Testis (tissue), 3 donors: ENCODE results near the gene SPATA2L. TPM values are rescaled to one million over a fixed set of nuclear protein-coding genes. Genes with fewer than 3 reads are reported as not detected.
A peak's percentile ranks its signal among the peaks of the same experiment; 100 is the strongest.

Source experiments
- DNase-seq: peaks from one replicate; pipeline ENCODE4 v3.0.0-alpha.2; 2019
- H3K27ac ChIP-seq, 2 donors: fragments of 200-600 bp; sonication (generic); one replicate each; pipeline ENCODE4 v1.5.1; 2019
- H3K27me3 ChIP-seq: fragments of 200-600 bp; sonication (generic); one replicate; pipeline ENCODE4 v1.5.1; 2019
- H3K36me3 ChIP-seq: fragments of 200-600 bp; sonication (generic); one replicate; pipeline ENCODE4 v1.5.1; 2017; ENCODE audit warnings: low read depth; ENCODE audit errors: missing control alignments
- H3K4me1 ChIP-seq: fragments of 200-600 bp; sonication (generic); one replicate; pipeline ENCODE4 v1.5.1; 2019
- H3K4me3 ChIP-seq, 2 donors: fragments of 200-600 bp; sonication (generic); one replicate each; pipeline ENCODE4 v1.5.1; 2017 to 2019
- H3K9me3 ChIP-seq: fragments of 200-600 bp; sonication (generic); one replicate; pipeline ENCODE4 v1.5.1; 2017
- POLR2A ChIP-seq: fragments of 450-650 bp; IDR thresholded peaks from one replicate; pipeline ENCODE4 v1.6.1; 2017; ENCODE audit warnings: antibody characterized with exemption, mild to moderate bottlenecking, moderate library complexity
- WGBS, 2 donors: methylation state at CpG; one replicate each; pipeline ENCODE4 v1.1.5; 2018; 5-methylcytosine and 5-hydroxymethylcytosine counted together
- intact Hi-C: fragments of 100-400 bp; cut with DNase I; formaldehyde crosslinking; loops from one replicate; pipeline ENCODE4 v1.15.1; 2023; ENCODE audit warnings: low total_unique reads
- polyA plus RNA-seq: library from polyadenylated mRNA; stranded (reverse); fragments of 350-450 nt; fragmentation: Illumina TruSeq; extraction: RNeasy Lipid Tissue Mini Kit (QIAGEN cat#74804); gene quantifications from one replicate; pipeline ENCODE4 v1.2.3, GENCODE V29; 2014; ENCODE audit warnings: low read depth, low replicate concordance; ENCODE audit not compliant: insufficient read depth
- total RNA-seq, 2 donors: library from RNA; depleted of rRNA; stranded (reverse); fragments of >200 nt; gene quantifications; one replicate each; pipeline ENCODE4 v1.2.3, GENCODE V29; 2016
- TF ChIP-seq, protein P1 (sequence below), 3 experiments: fragments of 450-650 bp in 2 of 3; fragments of 200-600 bp in 1 of 3; sonication (generic) in 1 of 3; IDR thresholded peaks; one replicate each; pipeline ENCODE4 v1.5.1; 2016 to 2019; ENCODE audit warnings: antibody characterized with exemption in 3 of 3, mild to moderate bottlenecking in 2 of 3, moderate library complexity in 1 of 3

The SPATA2L gene
- total and polyA plus RNA-seq, 3 donors from 2014 or later, result 4.9 to 14.4 (median 13.9) TPM

DNA sequence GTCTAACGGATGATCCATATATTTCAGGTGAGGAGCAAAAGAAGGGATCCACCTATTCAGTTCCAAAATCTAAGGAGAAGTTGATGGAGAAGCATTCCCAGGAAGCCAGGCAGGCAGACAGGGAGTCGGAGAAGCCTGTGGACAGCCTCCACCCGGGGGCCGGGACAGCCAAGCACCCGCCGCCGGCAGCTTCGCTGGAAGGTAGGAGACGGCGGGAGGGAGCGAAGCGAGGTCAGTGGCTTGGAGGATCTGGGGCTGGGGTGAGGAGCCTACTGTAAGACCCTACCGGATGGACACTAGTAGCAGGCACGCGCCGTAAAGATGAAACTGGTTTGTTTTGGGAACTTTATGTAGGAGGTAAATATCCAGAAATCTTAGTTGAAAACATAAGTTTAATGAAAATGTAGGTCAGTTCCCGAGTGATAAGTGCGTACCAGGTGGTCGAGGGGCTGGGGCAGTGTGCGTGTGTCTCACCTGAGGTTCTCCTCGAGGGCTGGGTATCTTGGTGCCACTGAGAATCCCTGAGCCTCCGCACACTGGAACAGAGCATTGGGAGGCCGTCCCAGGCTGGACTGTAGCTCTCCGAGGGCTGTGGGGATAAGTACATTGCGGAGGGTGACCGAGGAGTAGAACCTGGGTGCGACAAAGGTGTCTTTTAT lies 43.2 kb downstream of the SPATA2L start:
- H3K27me3 ChIP-seq, result no peaks in the 10 kb centered on the region
- H3K4me3 ChIP-seq, result peak overlapping the region; percentile 94 to 98
- no peaks in the 10 kb centered on the region for H3K36me3 ChIP-seq
- WGBS, 2 donors, result 11 to 14% methylated on average over 27 of the region's 27 CpGs
- peaks cover 13% of the 10 kb centered on the region for H3K4me1 ChIP-seq
- peak overlapping the region; percentile 67 to 71 for H3K27ac ChIP-seq
- TF ChIP-seq, protein P1, sequence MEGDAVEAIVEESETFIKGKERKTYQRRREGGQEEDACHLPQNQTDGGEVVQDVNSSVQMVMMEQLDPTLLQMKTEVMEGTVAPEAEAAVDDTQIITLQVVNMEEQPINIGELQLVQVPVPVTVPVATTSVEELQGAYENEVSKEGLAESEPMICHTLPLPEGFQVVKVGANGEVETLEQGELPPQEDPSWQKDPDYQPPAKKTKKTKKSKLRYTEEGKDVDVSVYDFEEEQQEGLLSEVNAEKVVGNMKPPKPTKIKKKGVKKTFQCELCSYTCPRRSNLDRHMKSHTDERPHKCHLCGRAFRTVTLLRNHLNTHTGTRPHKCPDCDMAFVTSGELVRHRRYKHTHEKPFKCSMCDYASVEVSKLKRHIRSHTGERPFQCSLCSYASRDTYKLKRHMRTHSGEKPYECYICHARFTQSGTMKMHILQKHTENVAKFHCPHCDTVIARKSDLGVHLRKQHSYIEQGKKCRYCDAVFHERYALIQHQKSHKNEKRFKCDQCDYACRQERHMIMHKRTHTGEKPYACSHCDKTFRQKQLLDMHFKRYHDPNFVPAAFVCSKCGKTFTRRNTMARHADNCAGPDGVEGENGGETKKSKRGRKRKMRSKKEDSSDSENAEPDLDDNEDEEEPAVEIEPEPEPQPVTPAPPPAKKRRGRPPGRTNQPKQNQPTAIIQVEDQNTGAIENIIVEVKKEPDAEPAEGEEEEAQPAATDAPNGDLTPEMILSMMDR (IDR thresholded peaks at IDR 0.05), result no peak
- DNase-seq, result no peak
- H3K9me3 ChIP-seq, result no peaks in the 10 kb centered on the region
- intact Hi-C loops, result no loop called here

DNA sequence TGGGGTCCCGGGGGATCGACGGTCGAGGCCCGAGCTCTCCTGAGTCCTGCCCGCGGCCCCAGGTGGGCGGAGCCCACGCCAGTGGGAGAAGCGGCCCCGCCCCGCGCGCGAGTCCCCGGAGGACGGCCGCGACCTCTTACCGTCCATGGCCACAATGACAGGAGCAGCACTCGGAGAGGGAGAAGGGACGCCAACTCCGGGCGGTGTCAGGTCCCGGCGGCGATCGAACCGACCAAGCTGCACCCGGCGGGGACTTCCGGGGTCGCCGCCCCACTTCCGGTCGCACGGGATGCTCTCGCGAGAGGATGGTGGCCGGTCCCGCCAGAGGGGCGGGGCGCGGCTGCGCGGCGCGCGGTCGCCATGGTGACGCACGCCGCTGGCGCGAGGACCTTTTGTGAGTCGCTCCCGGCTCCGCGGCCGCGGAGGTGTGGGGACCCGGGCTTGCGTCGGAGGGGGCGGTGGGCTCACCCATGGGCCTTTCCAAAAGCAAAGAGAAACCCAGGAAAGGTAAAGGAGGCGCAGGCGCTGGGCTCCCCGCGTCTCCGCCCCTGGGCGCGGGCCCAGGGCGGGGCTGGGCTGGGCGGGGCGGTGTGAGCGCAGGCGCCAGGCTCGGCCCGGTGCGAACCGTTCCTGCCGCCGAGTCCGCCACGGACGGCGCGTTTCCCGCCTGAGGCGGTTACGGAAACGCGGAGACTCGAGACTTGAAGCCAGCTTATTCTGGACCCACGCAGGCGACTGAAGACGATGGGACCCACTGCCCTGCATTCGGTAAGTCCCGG lies 43.9 kb downstream of the SPATA2L start, which contains the start of the genes CHMP1A and SPATA33:
CHMP1A (minus strand) TSS at position 267 of the 779 bp plus-strand sequence; CDS start at position 147, 120 bp downstream.
SPATA33 (plus strand) TSS at position 395 of the 779 bp plus-strand sequence; CDS start at position 471, 76 bp downstream.
- H3K27ac ChIP-seq, result peak within 1 kb of the TSS; percentile 67 to 71
- H3K4me1 ChIP-seq, result peaks cover 13% of the 10 kb centered on the region
- TF ChIP-seq, protein P1 (IDR thresholded peaks at IDR 0.05), result no peak
- no peak for TF ChIP-seq POLR2A
- peak within 1 kb of the TSS; percentile 94 to 98 for H3K4me3 ChIP-seq
- intact Hi-C loops, result no loop called here
- no peaks in the 10 kb centered on the region for H3K27me3 ChIP-seq
- no peaks in the 10 kb centered on the region for H3K36me3 ChIP-seq
- peak; percentile 90 for DNase-seq
- H3K9me3 ChIP-seq, result no peaks in the 10 kb centered on the region
- WGBS, 2 donors, result 0 to 1% methylated on average over 3 to 73 of the region's 99 CpGs

DNA sequence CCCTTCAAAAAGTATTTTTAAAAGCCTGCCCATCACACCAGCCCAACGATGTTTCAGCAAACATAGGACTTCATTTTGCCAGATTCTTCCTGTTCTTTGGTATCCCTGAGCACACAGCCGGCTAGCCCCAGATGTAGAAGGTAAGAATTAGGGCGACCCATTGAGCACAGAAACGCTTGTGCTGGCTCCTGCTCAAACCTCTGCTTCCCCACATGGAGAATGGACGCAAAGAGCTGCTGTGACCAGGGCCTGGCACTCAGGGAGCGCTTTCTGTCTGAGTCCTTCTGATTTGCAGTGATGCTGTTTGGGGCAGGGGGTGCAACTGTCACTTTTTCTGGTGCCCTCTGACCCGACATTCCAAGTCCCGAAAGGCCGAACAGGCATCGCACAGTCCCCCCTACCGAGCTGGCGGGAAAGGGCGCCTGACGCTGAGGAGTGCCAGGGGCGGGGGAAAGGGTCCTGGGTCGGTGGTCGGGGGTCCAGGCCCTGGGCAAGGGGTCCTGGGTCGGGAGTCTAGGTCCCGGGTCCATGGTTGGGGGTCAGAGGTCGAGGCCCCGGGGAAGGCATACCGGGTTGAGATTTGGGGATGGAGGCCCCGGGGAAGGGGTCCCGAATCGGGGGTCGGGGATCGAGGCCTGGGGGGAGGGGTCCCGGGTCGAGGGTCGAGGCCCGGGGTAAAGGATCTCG lies 44.9 kb downstream of the SPATA2L start:
- H3K4me1 ChIP-seq, result peaks cover 13% of the 10 kb centered on the region
- no peaks in the 10 kb centered on the region for H3K27me3 ChIP-seq
- TF ChIP-seq POLR2A, result no peak
- TF ChIP-seq, protein P1 (IDR thresholded peaks at IDR 0.05), result no peak
- WGBS, 2 donors, result 15 to 26% methylated on average over 26 to 32 of the region's 32 CpGs
- H3K27ac ChIP-seq, result peak overlapping the region; percentile 10 to 67
- DNase-seq, result no peak
- H3K9me3 ChIP-seq, result no peaks in the 10 kb centered on the region
- no peaks in the 10 kb centered on the region for H3K36me3 ChIP-seq
- H3K4me3 ChIP-seq, result peak overlapping the region; percentile 94 to 98
- intact Hi-C loops, result no loop called here

DNA sequence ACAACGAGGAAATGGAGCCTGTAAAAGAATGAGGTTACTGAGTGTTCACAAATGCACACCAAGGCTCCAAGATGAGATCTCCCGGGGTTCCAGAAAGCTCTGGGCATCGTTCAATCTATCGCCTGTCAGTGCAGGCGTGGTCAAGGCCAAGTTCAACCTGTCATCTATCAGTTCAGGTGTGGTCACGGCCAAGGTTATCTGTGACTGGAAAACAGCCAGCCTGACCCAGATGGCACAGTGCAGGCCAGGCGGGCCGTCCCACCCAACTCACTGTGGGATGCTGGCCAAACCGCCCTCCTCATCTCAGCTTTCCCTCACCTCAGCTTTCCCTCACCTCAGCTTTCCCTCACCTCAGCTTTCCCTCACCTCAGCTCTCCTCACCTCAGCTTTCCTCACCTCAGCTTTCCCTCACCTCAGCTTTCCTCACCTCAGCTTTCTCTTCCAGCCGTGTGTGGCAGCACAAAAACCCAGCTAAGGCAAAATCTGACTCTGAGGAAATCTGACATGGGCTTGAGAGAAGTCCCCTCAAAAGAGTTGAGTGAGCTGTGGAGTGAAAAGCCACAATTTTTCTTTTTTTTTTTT lies 46.4 kb downstream of the SPATA2L start:
- H3K36me3 ChIP-seq, result no peaks in the 10 kb centered on the region
- whole genome bisulfite sequencing, 2 donors, result 80 to 81% methylated on average over 10 of the region's 10 CpGs
- peaks cover 13% of the 10 kb centered on the region for H3K4me1 ChIP-seq
- H3K4me3 ChIP-seq, result no peak overlapping the region
- no peak overlapping the region for H3K27ac ChIP-seq
- DNase-seq, result no peak
- TF ChIP-seq POLR2A, result no peak
- TF ChIP-seq, protein P1 (IDR thresholded peaks at IDR 0.05), result no peak
- H3K27me3 ChIP-seq, result no peaks in the 10 kb centered on the region
- H3K9me3 ChIP-seq, result no peaks in the 10 kb centered on the region
- intact Hi-C loops, result no loop called here
